GM12878 (cell line): ENCODE data around the gene QSOX2. TPM values are rescaled to one million over a fixed set of nuclear protein-coding genes. Genes with fewer than 3 reads are reported as not detected.

ENCODE experiments used
- ATAC-seq: fragments of 200-7000 bp; cut with Tn5 transposase; 3 replicates; pipeline ENCODE4 v1.9.1; 2020; ENCODE audit warnings: mild to moderate bottlenecking, moderate library complexity
- BruUV-seq: library from RNA; stranded (reverse); fragments of 400-500 nt; replicated peaks from 2 replicates; lab custom pipeline; 2021; lab: Mats Ljungman, UMichigan
- CTCF ChIA-PET: fragments of 300-600 bp; sonication (Branson Sonifier 250); formaldehyde crosslinking; extraction: SDS; loops from one replicate; lab custom pipeline; 2021; ENCODE audit warnings: inconsistent platforms; lab: Yijun Ruan, JAX
- POLR2A ChIA-PET: fragments of 350-600 bp; formaldehyde crosslinking; extraction: SDS; loops from one replicate; lab custom pipeline; 2021; ENCODE audit warnings: inconsistent platforms; lab: Charles Lee
- RAD21 ChIA-PET: fragments of 300-600 bp; sonication (Branson Sonifier 250); formaldehyde crosslinking; loops from one replicate; lab custom pipeline; 2023; ENCODE audit warnings: antibody characterized with exemption; ENCODE audit not compliant: unreplicated experiment; lab: Charles Lee
- SMC1A ChIA-PET: fragments of 300-600 bp; sonication (Branson Sonifier 250); formaldehyde crosslinking; loops from one replicate; lab custom pipeline; 2023; ENCODE audit not compliant: unreplicated experiment, uncharacterized antibody; lab: Charles Lee
- DNase-seq: peaks from one replicate; pipeline ENCODE4 v3.0.0-alpha.2; 2011; ENCODE audit warnings: low read depth, low spot score
- FAIRE-seq: peaks from 3 replicates; lab custom pipeline; 2011; peaks lifted over from hg19 to GRCh38; lab: Jason Lieb, UNC
- H2AFZ ChIP-seq: 2 replicates; pipeline ENCODE4 v1.6.0; 2011; ENCODE audit warnings: low read depth, low read length, control low read depth; ENCODE audit not compliant: control insufficient read depth
- H3K27ac ChIP-seq: 2 replicates; pipeline ENCODE4 v1.5.1; 2011; ENCODE audit warnings: control low read depth; ENCODE audit not compliant: control insufficient read depth, insufficient read depth
- H3K27me3 ChIP-seq, 2 experiments: replicated peaks in 1 of 2; 2 replicates each; pipeline versions ENCODE4 v1.6.0 to v1.6.1; 2011; ENCODE audit warnings: low read length in 1 of 2; ENCODE audit not compliant: control insufficient read depth in 2 of 2, insufficient read depth in 2 of 2
- H3K36me3 ChIP-seq, 2 experiments: 2 replicates each; pipeline ENCODE4 v1.5.1; 2011; ENCODE audit warnings: low read length in 1 of 2; ENCODE audit not compliant: control insufficient read depth in 2 of 2, insufficient read depth in 2 of 2
- H3K4me1 ChIP-seq: 2 replicates; pipeline ENCODE4 v1.6.1; 2011; ENCODE audit warnings: mild to moderate bottlenecking, low read length, moderate library complexity, mixed read lengths; ENCODE audit not compliant: control insufficient read depth, insufficient read depth
- H3K4me2 ChIP-seq: 2 replicates; pipeline ENCODE4 v1.6.0; 2011; ENCODE audit warnings: control low read depth; ENCODE audit not compliant: control insufficient read depth, insufficient read depth
- H3K4me3 ChIP-seq: fragments of 200-600 bp; sonication (generic); 2 replicates; pipeline ENCODE4 v1.5.1; 2016
- H3K79me2 ChIP-seq: 2 replicates; pipeline ENCODE4 v1.6.0; 2011; ENCODE audit warnings: low read length; ENCODE audit not compliant: control insufficient read depth, insufficient read depth
- H3K9ac ChIP-seq: 2 replicates; pipeline ENCODE4 v1.8.0; 2011; ENCODE audit warnings: low read length, control low read depth, mixed read lengths; ENCODE audit not compliant: control insufficient read depth, insufficient read depth
- H3K9me3 ChIP-seq: replicated peaks from 3 replicates; pipeline ENCODE4 v1.5.1; 2011; ENCODE audit warnings: mild to moderate bottlenecking, low read length; ENCODE audit not compliant: control insufficient read depth, insufficient read depth
- H4K20me1 ChIP-seq: 2 replicates; pipeline ENCODE4 v1.6.0; 2011; ENCODE audit not compliant: control insufficient read depth, insufficient read depth
- ATF2 ChIP-seq: IDR thresholded peaks from 2 replicates; pipeline ENCODE4 v1.6.1; 2012; ENCODE audit warnings: low read length, inconsistent platforms
- ATF7 ChIP-seq: fragments of 450-650 bp; IDR thresholded peaks from 2 replicates; pipeline ENCODE4 v1.6.1; 2016; ENCODE audit warnings: low read depth, mild to moderate bottlenecking
- BHLHE40 ChIP-seq, 2 experiments: fragments of 450-650 bp in 1 of 2; IDR thresholded peaks; 2 replicates each; pipeline ENCODE4 v1.6.1; 2011 to 2017; ENCODE audit warnings: low read depth in 2 of 2, borderline replicate concordance in 1 of 2, improper control_type of control experiment in 1 of 2, low read length in 1 of 2, mild to moderate bottlenecking in 1 of 2
- EGR1 ChIP-seq, 2 experiments: IDR thresholded peaks; 1 replicate in 1 of 2; 2 replicates in 1 of 2; pipeline ENCODE4 v1.6.1; 2011 to 2012; ENCODE audit warnings: low read depth in 2 of 2, low read length in 2 of 2, borderline replicate concordance in 1 of 2, mild to moderate bottlenecking in 1 of 2, moderate library complexity in 1 of 2
- EP300 ChIP-seq, 2 experiments: fragments of 150-350 bp in 1 of 2; IDR thresholded peaks; 2 replicates each; pipeline ENCODE4 v1.6.1; 2011 to 2012; ENCODE audit warnings: low read depth in 2 of 2, low read length in 2 of 2, borderline replicate concordance in 1 of 2, improper control_type of control experiment in 1 of 2, inconsistent platforms in 1 of 2; ENCODE audit not compliant: control insufficient read depth in 1 of 2
- KAT2A ChIP-seq: conservative IDR thresholded peaks from 2 replicates; pipeline ENCODE4 v1.6.1; 2011; ENCODE audit warnings: low read depth, low read length; ENCODE audit not compliant: control insufficient read depth
- MLLT1 ChIP-seq: fragments of 450-650 bp; IDR thresholded peaks from 2 replicates; pipeline ENCODE4 v1.6.1; 2016; ENCODE audit warnings: mild to moderate bottlenecking
- MTA2 ChIP-seq: fragments of 450-650 bp; IDR thresholded peaks from 2 replicates; pipeline ENCODE4 v1.6.1; 2016; ENCODE audit warnings: low read depth, mild to moderate bottlenecking, moderate library complexity
- NFYB ChIP-seq: IDR thresholded peaks from 2 replicates; pipeline ENCODE4 v1.6.1; 2011; ENCODE audit warnings: low read depth, mild to moderate bottlenecking, low read length, improper control_type of control experiment, moderate library complexity; ENCODE audit not compliant: insufficient read depth
- PAX5 ChIP-seq: IDR thresholded peaks from 2 replicates; pipeline ENCODE4 v1.6.1; 2011; ENCODE audit warnings: low read depth, low read length, borderline replicate concordance
- RELB ChIP-seq: fragments of 450-650 bp; IDR thresholded peaks from 2 replicates; pipeline ENCODE4 v1.6.1; 2017; ENCODE audit warnings: low read depth, mild to moderate bottlenecking, moderate library complexity
- RUNX3 ChIP-seq: IDR thresholded peaks from 2 replicates; pipeline ENCODE4 v1.6.1; 2012; ENCODE audit warnings: low read length, inconsistent platforms
- SIN3A ChIP-seq: IDR thresholded peaks from 2 replicates; pipeline ENCODE4 v1.6.1; 2012; ENCODE audit warnings: low read depth, low read length, improper control_type of control experiment
- SRF ChIP-seq, 2 experiments: IDR thresholded peaks; 2 replicates each; pipeline ENCODE4 v1.6.1; 2011; ENCODE audit warnings: low read depth in 2 of 2, low read length in 2 of 2, mild to moderate bottlenecking in 1 of 2, moderate library complexity in 1 of 2
- TCF3 ChIP-seq: IDR thresholded peaks from 2 replicates; pipeline ENCODE4 v1.6.1; 2012; ENCODE audit warnings: low read depth, mild to moderate bottlenecking, low read length, borderline replicate concordance; ENCODE audit not compliant: insufficient read depth
- ZNF622 ChIP-seq: fragments of 450-650 bp; IDR thresholded peaks from 2 replicates; pipeline ENCODE4 v1.6.1; 2017; ENCODE audit warnings: mild to moderate bottlenecking, inconsistent platforms
- WGBS: methylation state at CpG from one replicate; pipeline ENCODE4 v1.1.6; 2016; ENCODE audit warnings: low lambda C conversion rate; ENCODE audit not compliant: insufficient replicate concordance, insufficient coverage; ENCODE audit errors: missing lambda C conversion rate; 5-methylcytosine and 5-hydroxymethylcytosine counted together
- in situ Hi-C: fragments of 300-500 bp; cut with MboI; formaldehyde crosslinking; loops from 9 replicates; pipeline ENCODE4 v1.14.3; 2018; ENCODE audit warnings: mixed read lengths
- intact Hi-C: fragments of 100-400 bp; cut with micrococcal nuclease; formaldehyde crosslinking; loops from one replicate; pipeline ENCODE4 v1.14.2; 2022; ENCODE audit not compliant: unreplicated experiment
- polyA plus RNA-seq, 11 experiments: library from polyadenylated mRNA; depleted of rRNA in 4 of 11; unstranded in 6 of 11; stranded (reverse) in 5 of 11; fragments of >200 nt; fragmentation: Nextera tagmentation in 4 of 11; fragmentation: Illumina TruSeq in 1 of 11; extraction: Ambion mirVana in 4 of 11; extraction: Trizol in 1 of 11; gene quantifications; 1 replicate in 1 of 11; 2 replicates in 10 of 11; pipeline versions ENCODE4 v1.2.1 to v1.2.3, GENCODE V29; 2011 to 2016; ENCODE audit warnings: inconsistent platforms in 2 of 11, missing spikeins in 2 of 11, low read depth in 1 of 11
- total RNA-seq, 4 experiments: library from RNA; depleted of rRNA in 3 of 4; stranded (reverse); fragments of >200 nt in 3 of 4; fragmentation: Illumina TruSeq in 1 of 4; extraction: Trizol in 1 of 4; gene quantifications; 2 replicates each; pipeline versions ENCODE4 v1.2.1 to v1.2.3, GENCODE V29; 2013 to 2021

Gene QSOX2
- total and polyA plus RNA-seq, 10 of the 15 experiments (the other 5 are each of a cell fraction or from before 2014, with no cell fraction given): 0.34 to 16.1 (median 8.2) TPM

GRCh38 chr9:136244122-136244968 lies 1.3 kb downstream of the QSOX2 start:
- RAD21 ChIA-PET: interaction anchor here (1.5 kb wide), 1 partner anchor 23 kb away, joined by 7 read pairs; no protein-coding TSS in a partner anchor
- DNase-seq: peak; percentile 76
- H4K20me1 ChIP-seq: peaks cover 4% of the 10 kb centered on the region; the same call in 1 of the 2 replicates
- TF ChIP-seq PAX5 (peak; percentile 28; the same call in 1 of the 2 replicates), MLLT1 (0 out of 2 replicates have a peak, but pooled peaks have one; percentile 27), NFYB (no peak), MTA2 (peak; percentile 26; the same call in 1 of the 2 replicates), TCF3 (no peak), SRF (IDR thresholded peaks at IDR 0.05; ENCODE audit: low read depth in 2 of 2, low read length in 2 of 2) (no peak), ZNF622 (no peak), BHLHE40 (IDR thresholded peaks at IDR 0.05; ENCODE audit: borderline replicate concordance in 1 of 2, low read depth in 2 of 2, low read length in 1 of 2) (peak; percentile 50 to 56; a peak in 2 of 4 replicates), RELB (0 out of 2 replicates have a peak, but pooled peaks have one; percentile 51), ATF2 (no peak), EP300 (IDR thresholded peaks at IDR 0.05; ENCODE audit: borderline replicate concordance in 1 of 2, control insufficient read depth in 1 of 2, low read depth in 2 of 2, low read length in 2 of 2) (peak in 1 of 2 experiments; percentile 29; a peak in 1 of 4 replicates), RUNX3 (peak; percentile 87), ATF7 (0 out of 2 replicates have a peak, but pooled peaks have one; percentile 42), EGR1 (IDR thresholded peaks at IDR 0.05; ENCODE audit: borderline replicate concordance in 1 of 2, low read depth in 2 of 2, low read length in 2 of 2) (peak in 1 of 2 experiments; percentile 67; a peak in 2 of 3 replicates), KAT2A (no peak), SIN3A (no peak)

More at GRCh38 chr9:136244122-136244968, 1.3 kb downstream of the QSOX2 start:
- ChIA-PET POLR2A (interaction anchor here (1.6 kb wide), 1 partner anchor 16 kb away, joined by 3 read pairs; no protein-coding TSS in a partner anchor), CTCF (interaction anchor here (0.7 to 3.2 kb wide), 2 partner anchors 18 to 23 kb away, joined by 3 to 30 read pairs; no protein-coding TSS in a partner anchor), SMC1A (interaction anchor here (0.6 to 0.8 kb wide), 2 partner anchors 402 to 1519 kb away, joined by 3 read pairs; no protein-coding TSS in a partner anchor)
- Histone ChIP-seq H3K4me2 (peak overlapping the region; percentile 64), H3K9ac (peak overlapping the region; percentile 65), H3K79me2 (peaks cover 53% of the 10 kb centered on the region), H2AFZ (no peak overlapping the region), H3K27ac (peak overlapping the region; percentile 75), H3K27me3 (peaks cover 0 to 1% of the 10 kb centered on the region in 2 experiments; a peak in 2 of 4 replicates), H3K4me1 (peaks cover 38% of the 10 kb centered on the region), H3K9me3 (no peaks in the 10 kb centered on the region), H3K36me3 (no peaks in the 10 kb centered on the region; a peak in 1 of 4 replicates), H3K4me3 (peak overlapping the region; percentile 80)
- intact Hi-C loops (no loop called here), in situ Hi-C loops (no loop called here)
- FAIRE-seq (peak; percentile 98), ATAC-seq (peak; percentile 73)
- no TSS peak for BruUV-seq
- WGBS: under 1% methylated on average over 11 of the region's 11 CpGs
